ENCODE results near the gene TMC1. TPM values are rescaled to one million over a fixed set of nuclear protein-coding genes. Genes with fewer than 3 reads are reported as not detected.
"Not testable (repeated sequence)": the region's sequence is repeated elsewhere in the genome, so short reads cannot be mapped to it uniquely, and the experiment has no call there.

The TMC1 gene
- total and polyA plus RNA-seq, 10 of the 15 experiments (the other 5 are each of a cell fraction or from before 2014, with no cell fraction given) = 0.06 to 0.94 (median 0.40) TPM; not detected in 1

DNA sequence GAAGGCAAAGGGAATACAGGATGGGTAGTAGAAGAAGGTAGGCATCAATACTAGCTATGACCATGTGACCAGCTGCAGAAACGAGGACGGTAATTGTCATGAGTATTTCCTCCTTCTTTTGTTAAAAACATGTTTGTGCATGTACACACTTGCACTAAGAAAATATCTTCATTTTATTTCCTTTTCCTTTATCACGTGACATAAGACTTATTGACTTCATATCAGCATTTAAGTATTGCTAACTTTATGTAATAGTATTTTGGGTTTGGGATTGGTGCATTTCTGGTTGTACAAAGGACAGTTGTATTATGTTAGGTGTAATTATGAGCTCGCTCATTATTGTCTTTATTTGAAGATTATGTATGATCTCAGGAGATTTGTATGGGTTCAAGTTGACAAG, 33.7 kb upstream of the TMC1 start:
- H3K36me3 ChIP-seq (ENCODE audit: control insufficient read depth in 2 of 2, insufficient read depth in 2 of 2, low read length in 1 of 2); RAD21 ChIA-PET (ENCODE audit: unreplicated experiment); DNase-seq (ENCODE audit: low read depth, low spot score); in situ Hi-C loops (cut with MboI); FAIRE-seq; POLR2A ChIA-PET; BruUV-seq (replicated peaks); H4K20me1 ChIP-seq (ENCODE audit: control insufficient read depth, insufficient read depth); CTCF ChIA-PET; H3K79me2 ChIP-seq (ENCODE audit: control insufficient read depth, insufficient read depth, low read length); H3K4me1 ChIP-seq (ENCODE audit: control insufficient read depth, insufficient read depth, low read length); H3K27me3 ChIP-seq (replicated peaks in 1 of 2; ENCODE audit: control insufficient read depth in 2 of 2, insufficient read depth in 2 of 2, low read length in 1 of 2); H3K9me3 ChIP-seq (replicated peaks; ENCODE audit: control insufficient read depth, insufficient read depth, low read length); H3K4me2 ChIP-seq (ENCODE audit: control insufficient read depth, insufficient read depth); ATAC-seq; intact Hi-C loops (cut with micrococcal nuclease; ENCODE audit: unreplicated experiment); H3K4me3 ChIP-seq; H3K27ac ChIP-seq (ENCODE audit: control insufficient read depth, insufficient read depth); H3K9ac ChIP-seq (ENCODE audit: control insufficient read depth, insufficient read depth, low read length); H2AFZ ChIP-seq (ENCODE audit: control insufficient read depth, low read depth, low read length): not testable (repeated sequence)
- SMC1A ChIA-PET (ENCODE audit: uncharacterized antibody, unreplicated experiment) = interaction anchor here (1.1 kb wide), 1 partner anchor 13 kb away, joined by 3 read pairs; no protein-coding TSS in a partner anchor
- 0 out of 2 replicates have a peak, but pooled peaks have one; percentile 48 for TF ChIP-seq RAD51 (IDR thresholded peaks at IDR 0.05)
- 82% methylated on average over 4 of the region's 4 CpGs for WGBS (ENCODE audit: insufficient coverage, insufficient replicate concordance, low lambda C conversion rate, missing lambda C conversion rate)

- Histone ChIP-seq H3K4me1 (ENCODE audit: control insufficient read depth, insufficient read depth, low read length) (no peaks in the 10 kb centered on the region), H3K36me3 (ENCODE audit: control insufficient read depth in 2 of 2, insufficient read depth in 2 of 2, low read length in 1 of 2) (no peaks in the 10 kb centered on the region), H4K20me1 (ENCODE audit: control insufficient read depth, insufficient read depth) (no peaks in the 10 kb centered on the region), H3K4me3 (no peak overlapping the region), H3K79me2 (ENCODE audit: control insufficient read depth, insufficient read depth, low read length) (no peaks in the 10 kb centered on the region), H3K9me3 (replicated peaks; ENCODE audit: control insufficient read depth, insufficient read depth, low read length) (no peaks in the 10 kb centered on the region), H3K27me3 (replicated peaks in 1 of 2; ENCODE audit: control insufficient read depth in 2 of 2, insufficient read depth in 2 of 2, low read length in 1 of 2) (no peaks in the 10 kb centered on the region), H2AFZ (ENCODE audit: control insufficient read depth, low read depth, low read length) (no peak overlapping the region), H3K27ac (ENCODE audit: control insufficient read depth, insufficient read depth) (no peak overlapping the region), H3K4me2 (ENCODE audit: control insufficient read depth, insufficient read depth) (no peak overlapping the region), H3K9ac (ENCODE audit: control insufficient read depth, insufficient read depth, low read length) (no peak overlapping the region)
- no peak for DNase-seq (ENCODE audit: low read depth, low spot score)
- ChIA-PET RAD21 (ENCODE audit: unreplicated experiment) (no interaction called here), CTCF (no interaction called here), SMC1A (ENCODE audit: uncharacterized antibody, unreplicated experiment) (interaction anchor here (0.9 to 1.3 kb wide), 2 partner anchors 12 to 29 kb away, joined by 3 to 4 read pairs; no protein-coding TSS in a partner anchor), POLR2A (interaction anchor here (0.7 to 1.0 kb wide), 2 partner anchors 12 to 673 kb away, joined by 4 to 5 read pairs; no protein-coding TSS in a partner anchor)
- intact Hi-C loops (cut with micrococcal nuclease; ENCODE audit: unreplicated experiment) = no loop called here
- FAIRE-seq = no peak
- BruUV-seq (replicated peaks) = no TSS peak
- WGBS (ENCODE audit: insufficient coverage, insufficient replicate concordance, low lambda C conversion rate, missing lambda C conversion rate) = 83% methylated on average over 1 of the region's 1 CpG
- ATAC-seq = no peak
- TF ChIP-seq, protein P1, sequence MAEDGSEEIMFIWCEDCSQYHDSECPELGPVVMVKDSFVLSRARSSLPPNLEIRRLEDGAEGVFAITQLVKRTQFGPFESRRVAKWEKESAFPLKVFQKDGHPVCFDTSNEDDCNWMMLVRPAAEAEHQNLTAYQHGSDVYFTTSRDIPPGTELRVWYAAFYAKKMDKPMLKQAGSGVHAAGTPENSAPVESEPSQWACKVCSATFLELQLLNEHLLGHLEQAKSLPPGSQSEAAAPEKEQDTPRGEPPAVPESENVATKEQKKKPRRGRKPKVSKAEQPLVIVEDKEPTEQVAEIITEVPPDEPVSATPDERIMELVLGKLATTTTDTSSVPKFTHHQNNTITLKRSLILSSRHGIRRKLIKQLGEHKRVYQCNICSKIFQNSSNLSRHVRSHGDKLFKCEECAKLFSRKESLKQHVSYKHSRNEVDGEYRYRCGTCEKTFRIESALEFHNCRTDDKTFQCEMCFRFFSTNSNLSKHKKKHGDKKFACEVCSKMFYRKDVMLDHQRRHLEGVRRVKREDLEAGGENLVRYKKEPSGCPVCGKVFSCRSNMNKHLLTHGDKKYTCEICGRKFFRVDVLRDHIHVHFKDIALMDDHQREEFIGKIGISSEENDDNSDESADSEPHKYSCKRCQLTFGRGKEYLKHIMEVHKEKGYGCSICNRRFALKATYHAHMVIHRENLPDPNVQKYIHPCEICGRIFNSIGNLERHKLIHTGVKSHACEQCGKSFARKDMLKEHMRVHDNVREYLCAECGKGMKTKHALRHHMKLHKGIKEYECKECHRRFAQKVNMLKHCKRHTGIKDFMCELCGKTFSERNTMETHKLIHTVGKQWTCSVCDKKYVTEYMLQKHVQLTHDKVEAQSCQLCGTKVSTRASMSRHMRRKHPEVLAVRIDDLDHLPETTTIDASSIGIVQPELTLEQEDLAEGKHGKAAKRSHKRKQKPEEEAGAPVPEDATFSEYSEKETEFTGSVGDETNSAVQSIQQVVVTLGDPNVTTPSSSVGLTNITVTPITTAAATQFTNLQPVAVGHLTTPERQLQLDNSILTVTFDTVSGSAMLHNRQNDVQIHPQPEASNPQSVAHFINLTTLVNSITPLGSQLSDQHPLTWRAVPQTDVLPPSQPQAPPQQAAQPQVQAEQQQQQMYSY (CRISPR knock-in tag; IDR thresholded peaks at IDR 0.05) = no peak
- TF ChIP-seq IRF5 (IDR thresholded peaks at IDR 0.05; ENCODE audit: borderline replicate concordance) (no peak), CHD1 (IDR thresholded peaks at IDR 0.05; ENCODE audit: low read depth, low read length) (no peak), WRNIP1 (IDR thresholded peaks at IDR 0.05; ENCODE audit: borderline replicate concordance, low read depth, low read length) (no peak)
- TF ChIP-seq, protein P2, sequence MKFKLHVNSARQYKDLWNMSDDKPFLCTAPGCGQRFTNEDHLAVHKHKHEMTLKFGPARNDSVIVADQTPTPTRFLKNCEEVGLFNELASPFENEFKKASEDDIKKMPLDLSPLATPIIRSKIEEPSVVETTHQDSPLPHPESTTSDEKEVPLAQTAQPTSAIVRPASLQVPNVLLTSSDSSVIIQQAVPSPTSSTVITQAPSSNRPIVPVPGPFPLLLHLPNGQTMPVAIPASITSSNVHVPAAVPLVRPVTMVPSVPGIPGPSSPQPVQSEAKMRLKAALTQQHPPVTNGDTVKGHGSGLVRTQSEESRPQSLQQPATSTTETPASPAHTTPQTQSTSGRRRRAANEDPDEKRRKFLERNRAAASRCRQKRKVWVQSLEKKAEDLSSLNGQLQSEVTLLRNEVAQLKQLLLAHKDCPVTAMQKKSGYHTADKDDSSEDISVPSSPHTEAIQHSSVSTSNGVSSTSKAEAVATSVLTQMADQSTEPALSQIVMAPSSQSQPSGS (IDR thresholded peaks at IDR 0.05; ENCODE audit: low read length) = no peak
- in situ Hi-C loops (cut with MboI) = no loop called here
Observed at GRCh38 chr9:72489986-72490385, 31.4 kb upstream of the TMC1 start.

Measured in GM12878 (cell line).